Testis (tissue), 2 donors: Measurements from ENCODE around the gene ITIH4.

Experiments
- POLR2A ChIP-seq: fragments of 450-650 bp; IDR thresholded peaks from one replicate; pipeline ENCODE4 v1.6.1; 2017; ENCODE audit warnings: antibody characterized with exemption, mild to moderate bottlenecking, moderate library complexity
- TF ChIP-seq, protein P1 (sequence below), 3 experiments: fragments of 450-650 bp in 2 of 3; fragments of 200-600 bp in 1 of 3; sonication (generic) in 1 of 3; IDR thresholded peaks; one replicate each; pipeline ENCODE4 v1.5.1; 2016 to 2019; ENCODE audit warnings: antibody characterized with exemption in 3 of 3, mild to moderate bottlenecking in 2 of 3, moderate library complexity in 1 of 3

DNA sequence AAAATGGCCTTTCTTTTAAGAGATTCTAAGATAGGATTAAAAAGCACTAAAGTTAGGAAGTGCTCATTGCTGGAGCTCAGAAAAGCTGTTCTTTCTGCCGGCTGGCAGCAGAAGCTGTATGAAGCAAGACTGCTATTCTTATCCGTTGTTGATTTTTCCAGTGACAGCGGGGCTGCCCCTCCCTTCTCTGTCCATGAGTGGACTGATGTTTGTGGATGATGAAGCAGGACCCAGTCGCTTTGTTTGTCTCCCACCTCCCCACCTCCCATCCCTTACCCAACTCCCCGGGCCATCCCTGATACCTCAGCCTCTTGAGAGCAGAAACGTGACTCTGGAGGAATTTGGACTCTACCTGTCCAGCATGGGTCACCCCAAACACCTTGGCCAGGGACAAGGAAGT lies 14.7 kb upstream of the ITIH4 start:
- TF ChIP-seq, protein P1, sequence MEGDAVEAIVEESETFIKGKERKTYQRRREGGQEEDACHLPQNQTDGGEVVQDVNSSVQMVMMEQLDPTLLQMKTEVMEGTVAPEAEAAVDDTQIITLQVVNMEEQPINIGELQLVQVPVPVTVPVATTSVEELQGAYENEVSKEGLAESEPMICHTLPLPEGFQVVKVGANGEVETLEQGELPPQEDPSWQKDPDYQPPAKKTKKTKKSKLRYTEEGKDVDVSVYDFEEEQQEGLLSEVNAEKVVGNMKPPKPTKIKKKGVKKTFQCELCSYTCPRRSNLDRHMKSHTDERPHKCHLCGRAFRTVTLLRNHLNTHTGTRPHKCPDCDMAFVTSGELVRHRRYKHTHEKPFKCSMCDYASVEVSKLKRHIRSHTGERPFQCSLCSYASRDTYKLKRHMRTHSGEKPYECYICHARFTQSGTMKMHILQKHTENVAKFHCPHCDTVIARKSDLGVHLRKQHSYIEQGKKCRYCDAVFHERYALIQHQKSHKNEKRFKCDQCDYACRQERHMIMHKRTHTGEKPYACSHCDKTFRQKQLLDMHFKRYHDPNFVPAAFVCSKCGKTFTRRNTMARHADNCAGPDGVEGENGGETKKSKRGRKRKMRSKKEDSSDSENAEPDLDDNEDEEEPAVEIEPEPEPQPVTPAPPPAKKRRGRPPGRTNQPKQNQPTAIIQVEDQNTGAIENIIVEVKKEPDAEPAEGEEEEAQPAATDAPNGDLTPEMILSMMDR (IDR thresholded peaks at IDR 0.05), result no peak
- TF ChIP-seq POLR2A, result no peak
